GM23338 (cell line): ENCODE results near the gene SLC24A4.

Experiments
- CREB1 ChIP-seq: fragments of 250-450 bp; sonication (Bioruptor Pico); IDR thresholded peaks from 2 replicates; pipeline ENCODE4 v1.5.0; 2020; ENCODE audit warnings: low read depth, mild to moderate bottlenecking, moderate library complexity
- EZH2 ChIP-seq: fragments of 200-600 bp; sonication (generic); IDR thresholded peaks from one replicate; pipeline ENCODE4 v1.8.0; 2017; ENCODE audit warnings: antibody characterized with exemption, mild to moderate bottlenecking, low read depth; ENCODE audit not compliant: unreplicated experiment
- EZH2phosphoT487 ChIP-seq: fragments of 200-600 bp; sonication (generic); IDR thresholded peaks from one replicate; pipeline ENCODE4 v1.8.1; 2018; ENCODE audit warnings: antibody characterized with exemption; ENCODE audit not compliant: unreplicated experiment
- JUNB ChIP-seq: IDR thresholded peaks from one replicate; pipeline ENCODE4 v1.6.1; 2016; ENCODE audit warnings: antibody characterized with exemption; ENCODE audit not compliant: unreplicated experiment
- NANOG ChIP-seq: IDR thresholded peaks from 2 replicates; pipeline ENCODE4 v1.6.1; 2016; ENCODE audit warnings: antibody characterized with exemption, borderline replicate concordance
- POLR2AphosphoS5 ChIP-seq: IDR thresholded peaks from 2 replicates; pipeline ENCODE4 v1.6.1; 2016; ENCODE audit warnings: antibody characterized with exemption, low read depth
- STAT1 ChIP-seq: IDR thresholded peaks from one replicate; pipeline ENCODE4 v1.6.1; 2016; ENCODE audit warnings: antibody characterized with exemption; ENCODE audit not compliant: unreplicated experiment
- ZNF114 ChIP-seq: fragments of 250-450 bp; sonication (Bioruptor Pico); IDR thresholded peaks from 2 replicates; pipeline ENCODE4 v1.5.0; 2020; ENCODE audit warnings: mild to moderate bottlenecking, moderate library complexity
- TF ChIP-seq, protein P1 (sequence below), 2 experiments: fragments of 200-600 bp in 1 of 2; sonication (generic) in 1 of 2; conservative IDR thresholded peaks; 2 replicates each; pipeline versions ENCODE4 v1.5.1 to v1.6.1; 2016 to 2017; ENCODE audit warnings: antibody characterized with exemption in 2 of 2, low read depth in 2 of 2, mild to moderate bottlenecking in 2 of 2, moderate library complexity in 1 of 2
- TF ChIP-seq, protein P2 (sequence below): IDR thresholded peaks from one replicate; pipeline ENCODE4 v1.6.1; 2018; ENCODE audit warnings: antibody characterized with exemption; ENCODE audit not compliant: unreplicated experiment

DNA sequence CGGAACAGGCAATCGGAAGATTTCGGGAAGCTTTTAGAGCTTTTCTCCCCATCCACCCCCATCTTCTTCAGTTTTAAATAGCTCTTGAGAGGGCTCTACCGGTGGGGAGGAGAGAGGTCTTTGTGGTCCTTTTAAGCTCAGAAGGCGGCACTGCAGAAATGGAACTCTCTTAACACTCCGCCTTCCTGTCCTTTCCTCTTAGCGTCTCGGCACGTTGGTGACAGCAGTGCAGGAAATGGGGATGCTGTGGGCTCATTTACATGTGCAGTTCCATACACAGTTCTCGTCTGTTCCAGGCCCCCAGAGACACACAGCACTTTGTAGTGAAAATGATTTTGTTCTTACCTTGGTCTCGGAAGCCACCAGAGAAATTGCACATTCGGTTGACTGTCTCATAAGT lies 140.2 kb downstream of the SLC24A4 start:
- no peak for TF ChIP-seq EZH2
- TF ChIP-seq, protein P1, sequence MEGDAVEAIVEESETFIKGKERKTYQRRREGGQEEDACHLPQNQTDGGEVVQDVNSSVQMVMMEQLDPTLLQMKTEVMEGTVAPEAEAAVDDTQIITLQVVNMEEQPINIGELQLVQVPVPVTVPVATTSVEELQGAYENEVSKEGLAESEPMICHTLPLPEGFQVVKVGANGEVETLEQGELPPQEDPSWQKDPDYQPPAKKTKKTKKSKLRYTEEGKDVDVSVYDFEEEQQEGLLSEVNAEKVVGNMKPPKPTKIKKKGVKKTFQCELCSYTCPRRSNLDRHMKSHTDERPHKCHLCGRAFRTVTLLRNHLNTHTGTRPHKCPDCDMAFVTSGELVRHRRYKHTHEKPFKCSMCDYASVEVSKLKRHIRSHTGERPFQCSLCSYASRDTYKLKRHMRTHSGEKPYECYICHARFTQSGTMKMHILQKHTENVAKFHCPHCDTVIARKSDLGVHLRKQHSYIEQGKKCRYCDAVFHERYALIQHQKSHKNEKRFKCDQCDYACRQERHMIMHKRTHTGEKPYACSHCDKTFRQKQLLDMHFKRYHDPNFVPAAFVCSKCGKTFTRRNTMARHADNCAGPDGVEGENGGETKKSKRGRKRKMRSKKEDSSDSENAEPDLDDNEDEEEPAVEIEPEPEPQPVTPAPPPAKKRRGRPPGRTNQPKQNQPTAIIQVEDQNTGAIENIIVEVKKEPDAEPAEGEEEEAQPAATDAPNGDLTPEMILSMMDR (conservative IDR thresholded peaks at IDR 0.05; ENCODE audit: low read depth in 2 of 2): no peak
- TF ChIP-seq POLR2AphosphoS5: no peak
- TF ChIP-seq EZH2phosphoT487: no peak
- TF ChIP-seq, protein P2, sequence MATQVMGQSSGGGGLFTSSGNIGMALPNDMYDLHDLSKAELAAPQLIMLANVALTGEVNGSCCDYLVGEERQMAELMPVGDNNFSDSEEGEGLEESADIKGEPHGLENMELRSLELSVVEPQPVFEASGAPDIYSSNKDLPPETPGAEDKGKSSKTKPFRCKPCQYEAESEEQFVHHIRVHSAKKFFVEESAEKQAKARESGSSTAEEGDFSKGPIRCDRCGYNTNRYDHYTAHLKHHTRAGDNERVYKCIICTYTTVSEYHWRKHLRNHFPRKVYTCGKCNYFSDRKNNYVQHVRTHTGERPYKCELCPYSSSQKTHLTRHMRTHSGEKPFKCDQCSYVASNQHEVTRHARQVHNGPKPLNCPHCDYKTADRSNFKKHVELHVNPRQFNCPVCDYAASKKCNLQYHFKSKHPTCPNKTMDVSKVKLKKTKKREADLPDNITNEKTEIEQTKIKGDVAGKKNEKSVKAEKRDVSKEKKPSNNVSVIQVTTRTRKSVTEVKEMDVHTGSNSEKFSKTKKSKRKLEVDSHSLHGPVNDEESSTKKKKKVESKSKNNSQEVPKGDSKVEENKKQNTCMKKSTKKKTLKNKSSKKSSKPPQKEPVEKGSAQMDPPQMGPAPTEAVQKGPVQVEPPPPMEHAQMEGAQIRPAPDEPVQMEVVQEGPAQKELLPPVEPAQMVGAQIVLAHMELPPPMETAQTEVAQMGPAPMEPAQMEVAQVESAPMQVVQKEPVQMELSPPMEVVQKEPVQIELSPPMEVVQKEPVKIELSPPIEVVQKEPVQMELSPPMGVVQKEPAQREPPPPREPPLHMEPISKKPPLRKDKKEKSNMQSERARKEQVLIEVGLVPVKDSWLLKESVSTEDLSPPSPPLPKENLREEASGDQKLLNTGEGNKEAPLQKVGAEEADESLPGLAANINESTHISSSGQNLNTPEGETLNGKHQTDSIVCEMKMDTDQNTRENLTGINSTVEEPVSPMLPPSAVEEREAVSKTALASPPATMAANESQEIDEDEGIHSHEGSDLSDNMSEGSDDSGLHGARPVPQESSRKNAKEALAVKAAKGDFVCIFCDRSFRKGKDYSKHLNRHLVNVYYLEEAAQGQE: no peak
- TF ChIP-seq STAT1: no peak
- TF ChIP-seq ZNF114 (CRISPR knock-in tag): no peak
- no peak for TF ChIP-seq JUNB
- TF ChIP-seq CREB1 (CRISPR knock-in tag): no peak
- TF ChIP-seq NANOG: no peak
